Activated T-cell treated with anti-CD3 and anti-CD28 coated beads for 48 hours (primary cell): Measurements from ENCODE around the gene HSPA12B.

Source experiments
- DNase-seq: peaks from one replicate; pipeline ENCODE4 v3.0.0-alpha.2; 2020; ENCODE audit warnings: low read depth

HSPA12B gene

GRCh38 chr20:3749087-3749688 is 16.7 kb downstream of the HSPA12B start:
- no peak for DNase-seq

- peak; percentile 55 for DNase-seq
Observed at GRCh38 chr20:3749689-3750531, 17.4 kb downstream of the HSPA12B start.

- DNase-seq: no peak
Observed at GRCh38 chr20:3751305-3751674, 18.8 kb downstream of the HSPA12B start.

GRCh38 chr20:3751675-3752385 is 19.3 kb downstream of the HSPA12B start:
- DNase-seq: peak; percentile 58

GRCh38 chr20:3752386-3752759 is 19.9 kb downstream of the HSPA12B start:
- DNase-seq: no peak

GRCh38 chr20:3753098-3753497 is 20.6 kb downstream of the HSPA12B start:
- peak; percentile 36 for DNase-seq

GRCh38 chr20:3753501-3754275 is 21.2 kb downstream of the HSPA12B start:
- no peak for DNase-seq

GRCh38 chr20:3754276-3754630 is 21.8 kb downstream of the HSPA12B start:
- DNase-seq: no peak

- no peak for DNase-seq
Observed at GRCh38 chr20:3755269-3755668, 22.8 kb downstream of the HSPA12B start.

- no peak for DNase-seq
Observed at GRCh38 chr20:3755814-3756480, 23.5 kb downstream of the HSPA12B start.

GRCh38 chr20:3757268-3757667 is 24.8 kb downstream of the HSPA12B start:
- no peak for DNase-seq

GRCh38 chr20:3758566-3758965 is 26.1 kb downstream of the HSPA12B start:
- no peak for DNase-seq

GRCh38 chr20:3759316-3759823 is 26.9 kb downstream of the HSPA12B start:
- DNase-seq: no peak

GRCh38 chr20:3759884-3760283 is 27.4 kb downstream of the HSPA12B start:
- no peak for DNase-seq

GRCh38 chr20:3760655-3761348 is 28.3 kb downstream of the HSPA12B start:
- DNase-seq: no peak

- no peak for DNase-seq
Observed at GRCh38 chr20:3763671-3764601, 31.5 kb downstream of the HSPA12B start.

- DNase-seq: no peak
Observed at GRCh38 chr20:3764659-3765058, 32.2 kb downstream of the HSPA12B start.

- no peak for DNase-seq
Observed at GRCh38 chr20:3765171-3765882, 32.8 kb downstream of the HSPA12B start.

- no peak for DNase-seq
Observed at GRCh38 chr20:3766422-3767109, 34.1 kb downstream of the HSPA12B start.
